Ovary (tissue), 3 donors: ENCODE measurements around the gene CRKL.

Experiments used
- EP300 ChIP-seq: sonication (generic); formaldehyde crosslinking; IDR thresholded peaks from one replicate; pipeline ENCODE4 v1.6.1; 2017; ENCODE audit warnings: antibody characterized with exemption
- POLR2A ChIP-seq: fragments of 450-650 bp; IDR thresholded peaks from one replicate; pipeline ENCODE4 v1.6.1; 2017; ENCODE audit warnings: antibody characterized with exemption, mild to moderate bottlenecking, moderate library complexity
- TF ChIP-seq, protein P1 (sequence below), 3 donors: fragments of 450-650 bp in 2 of 3; fragments of 200-600 bp in 1 of 3; IDR thresholded peaks; one replicate each; pipeline versions ENCODE4 v1.5.1 to v1.8.0; 2016 to 2022; ENCODE audit warnings: antibody characterized with exemption in 3 of 3, mild to moderate bottlenecking in 1 of 3
- donor health status: DM: no; HTN: no; CAD: no.

DNA sequence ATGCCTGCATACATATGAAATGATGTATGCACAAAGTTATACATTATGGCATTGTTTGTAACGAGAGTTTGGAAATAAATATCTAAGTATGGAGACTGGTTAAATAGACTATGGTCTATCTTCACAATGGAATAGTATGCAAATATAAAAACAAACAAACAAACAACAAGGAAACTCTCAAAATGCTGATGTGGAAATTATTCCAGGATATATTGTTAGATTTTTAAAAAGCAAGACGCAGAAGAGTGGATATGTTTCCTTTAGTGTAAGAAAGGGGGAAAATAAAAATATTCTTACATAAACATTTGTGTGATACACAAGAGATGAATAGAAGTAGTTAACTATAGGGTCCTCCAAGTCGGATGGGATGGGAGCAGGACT, 10.8 kb upstream of the CRKL start:
- TF ChIP-seq, protein P1, sequence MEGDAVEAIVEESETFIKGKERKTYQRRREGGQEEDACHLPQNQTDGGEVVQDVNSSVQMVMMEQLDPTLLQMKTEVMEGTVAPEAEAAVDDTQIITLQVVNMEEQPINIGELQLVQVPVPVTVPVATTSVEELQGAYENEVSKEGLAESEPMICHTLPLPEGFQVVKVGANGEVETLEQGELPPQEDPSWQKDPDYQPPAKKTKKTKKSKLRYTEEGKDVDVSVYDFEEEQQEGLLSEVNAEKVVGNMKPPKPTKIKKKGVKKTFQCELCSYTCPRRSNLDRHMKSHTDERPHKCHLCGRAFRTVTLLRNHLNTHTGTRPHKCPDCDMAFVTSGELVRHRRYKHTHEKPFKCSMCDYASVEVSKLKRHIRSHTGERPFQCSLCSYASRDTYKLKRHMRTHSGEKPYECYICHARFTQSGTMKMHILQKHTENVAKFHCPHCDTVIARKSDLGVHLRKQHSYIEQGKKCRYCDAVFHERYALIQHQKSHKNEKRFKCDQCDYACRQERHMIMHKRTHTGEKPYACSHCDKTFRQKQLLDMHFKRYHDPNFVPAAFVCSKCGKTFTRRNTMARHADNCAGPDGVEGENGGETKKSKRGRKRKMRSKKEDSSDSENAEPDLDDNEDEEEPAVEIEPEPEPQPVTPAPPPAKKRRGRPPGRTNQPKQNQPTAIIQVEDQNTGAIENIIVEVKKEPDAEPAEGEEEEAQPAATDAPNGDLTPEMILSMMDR (IDR thresholded peaks at IDR 0.05) = no peak
- no peak for TF ChIP-seq EP300
- TF ChIP-seq POLR2A = no peak
